Measurements from ENCODE around the gene PROCA1. TPM values are rescaled to one million over a fixed set of nuclear protein-coding genes. Genes with fewer than 3 reads are reported as not detected.

Gene PROCA1
- total and polyA plus RNA-seq, 2 experiments from 2014 or later, result 1.1 to 3.9 TPM

DNA sequence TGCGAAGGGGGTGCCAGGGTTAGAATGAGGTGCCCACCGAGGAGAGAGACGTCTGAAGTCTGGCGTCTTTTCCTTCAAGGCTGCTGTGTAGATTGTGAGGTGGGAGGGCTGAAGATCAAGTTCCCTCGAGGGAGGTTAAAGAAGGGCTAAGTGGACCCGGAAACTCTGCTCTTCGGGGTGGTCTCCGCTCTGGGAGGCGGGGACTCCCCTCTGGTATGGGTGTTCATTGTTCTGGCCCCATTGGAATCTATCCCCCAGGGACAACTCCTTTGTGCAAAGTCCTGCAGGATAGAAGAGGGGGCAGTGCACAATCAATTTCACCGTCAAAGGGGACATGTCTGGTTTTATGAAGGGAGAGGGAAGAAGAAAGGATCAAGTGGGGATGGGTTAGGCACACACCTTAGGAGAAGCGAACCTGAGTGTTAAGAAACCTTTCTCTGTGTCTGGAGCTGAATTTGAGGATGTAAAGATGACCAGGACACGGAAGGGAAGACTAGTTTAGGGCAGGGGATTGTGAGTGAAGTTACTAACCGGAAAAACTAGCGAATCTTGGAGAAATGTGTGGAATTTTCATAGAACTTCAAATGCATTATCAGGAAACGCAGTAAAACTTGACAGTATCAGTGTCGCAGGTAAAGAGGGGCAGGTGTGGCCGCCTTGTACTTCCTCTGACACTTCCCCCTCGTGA, 6.8 kb upstream of the PROCA1 start:
- H3K27me3 ChIP-seq, result no peaks in the 10 kb centered on the region
- peaks cover 34% of the 10 kb centered on the region for H3K4me1 ChIP-seq (ENCODE audit: insufficient read depth)
- H3K4me3 ChIP-seq, result peak overlapping the region; percentile 27
- H3K9me3 ChIP-seq (ENCODE audit: low read depth), result no peaks in the 10 kb centered on the region
- DNase-seq (ENCODE audit: low spot score), result no peak
- H3K4me2 ChIP-seq, result peak overlapping the region; percentile 88
- TF ChIP-seq, protein P1, sequence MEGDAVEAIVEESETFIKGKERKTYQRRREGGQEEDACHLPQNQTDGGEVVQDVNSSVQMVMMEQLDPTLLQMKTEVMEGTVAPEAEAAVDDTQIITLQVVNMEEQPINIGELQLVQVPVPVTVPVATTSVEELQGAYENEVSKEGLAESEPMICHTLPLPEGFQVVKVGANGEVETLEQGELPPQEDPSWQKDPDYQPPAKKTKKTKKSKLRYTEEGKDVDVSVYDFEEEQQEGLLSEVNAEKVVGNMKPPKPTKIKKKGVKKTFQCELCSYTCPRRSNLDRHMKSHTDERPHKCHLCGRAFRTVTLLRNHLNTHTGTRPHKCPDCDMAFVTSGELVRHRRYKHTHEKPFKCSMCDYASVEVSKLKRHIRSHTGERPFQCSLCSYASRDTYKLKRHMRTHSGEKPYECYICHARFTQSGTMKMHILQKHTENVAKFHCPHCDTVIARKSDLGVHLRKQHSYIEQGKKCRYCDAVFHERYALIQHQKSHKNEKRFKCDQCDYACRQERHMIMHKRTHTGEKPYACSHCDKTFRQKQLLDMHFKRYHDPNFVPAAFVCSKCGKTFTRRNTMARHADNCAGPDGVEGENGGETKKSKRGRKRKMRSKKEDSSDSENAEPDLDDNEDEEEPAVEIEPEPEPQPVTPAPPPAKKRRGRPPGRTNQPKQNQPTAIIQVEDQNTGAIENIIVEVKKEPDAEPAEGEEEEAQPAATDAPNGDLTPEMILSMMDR (IDR thresholded peaks at IDR 0.05; ENCODE audit: poor library complexity), result no peak
- TF ChIP-seq EZH2 (IDR thresholded peaks at IDR 0.05; ENCODE audit: borderline replicate concordance) (no peak), EZH2phosphoT487 (IDR thresholded peaks at IDR 0.05; ENCODE audit: low read depth, severe bottlenecking, unreplicated experiment) (no peak)
- H4K20me1 ChIP-seq (ENCODE audit: insufficient read depth, poor library complexity, severe bottlenecking), result peaks cover 36% of the 10 kb centered on the region
- WGBS (ENCODE audit: low lambda C conversion rate, missing lambda C conversion rate), result 17% methylated on average over 16 of the region's 18 CpGs
- H2AFZ ChIP-seq, result peak overlapping the region; percentile 70
- peaks cover 56% of the 10 kb centered on the region for H3K79me2 ChIP-seq
- peak overlapping the region; percentile 94 for H3K27ac ChIP-seq
- H3K36me3 ChIP-seq (replicated peaks; ENCODE audit: insufficient read depth, low read depth), result no peaks in the 10 kb centered on the region
- no peaks in the 10 kb centered on the region for H3K9me2 ChIP-seq (replicated peaks; ENCODE audit: insufficient read depth)

GRCh38 chr17:28717578-28718332, 6.1 kb upstream of the PROCA1 start, which contains the start of gene RAB34:
Gene RAB34 (minus strand): TSS chr17:28717868. CDS start chr17:28717266, 602 bp downstream.
- no peaks in the 10 kb centered on the region for H3K9me3 ChIP-seq (ENCODE audit: low read depth)
- peak within 1 kb of the TSS; percentile 88 for H3K4me2 ChIP-seq
- peaks cover 51% of the 10 kb centered on the region for H3K79me2 ChIP-seq
- H3K4me1 ChIP-seq (ENCODE audit: insufficient read depth), result peaks cover 34% of the 10 kb centered on the region
- peaks cover 31% of the 10 kb centered on the region for H4K20me1 ChIP-seq (ENCODE audit: insufficient read depth, poor library complexity, severe bottlenecking)
- no peaks in the 10 kb centered on the region for H3K36me3 ChIP-seq (replicated peaks; ENCODE audit: insufficient read depth, low read depth)
- DNase-seq (ENCODE audit: low spot score), result peak; percentile 94
- 5% methylated on average over 15 of the region's 60 CpGs for WGBS (ENCODE audit: low lambda C conversion rate, missing lambda C conversion rate)
- H3K27me3 ChIP-seq, result no peaks in the 10 kb centered on the region
- H2AFZ ChIP-seq, result peak within 1 kb of the TSS; percentile 70
- H3K27ac ChIP-seq, result peak within 1 kb of the TSS; percentile 94
- H3K9me2 ChIP-seq (replicated peaks; ENCODE audit: insufficient read depth), result no peaks in the 10 kb centered on the region
- TF ChIP-seq, protein P1 (IDR thresholded peaks at IDR 0.05; ENCODE audit: poor library complexity), result peak; percentile 51
- TF ChIP-seq EZH2 (IDR thresholded peaks at IDR 0.05; ENCODE audit: borderline replicate concordance), result no peak
- H3K4me3 ChIP-seq, result peak within 1 kb of the TSS; percentile 85

DNA sequence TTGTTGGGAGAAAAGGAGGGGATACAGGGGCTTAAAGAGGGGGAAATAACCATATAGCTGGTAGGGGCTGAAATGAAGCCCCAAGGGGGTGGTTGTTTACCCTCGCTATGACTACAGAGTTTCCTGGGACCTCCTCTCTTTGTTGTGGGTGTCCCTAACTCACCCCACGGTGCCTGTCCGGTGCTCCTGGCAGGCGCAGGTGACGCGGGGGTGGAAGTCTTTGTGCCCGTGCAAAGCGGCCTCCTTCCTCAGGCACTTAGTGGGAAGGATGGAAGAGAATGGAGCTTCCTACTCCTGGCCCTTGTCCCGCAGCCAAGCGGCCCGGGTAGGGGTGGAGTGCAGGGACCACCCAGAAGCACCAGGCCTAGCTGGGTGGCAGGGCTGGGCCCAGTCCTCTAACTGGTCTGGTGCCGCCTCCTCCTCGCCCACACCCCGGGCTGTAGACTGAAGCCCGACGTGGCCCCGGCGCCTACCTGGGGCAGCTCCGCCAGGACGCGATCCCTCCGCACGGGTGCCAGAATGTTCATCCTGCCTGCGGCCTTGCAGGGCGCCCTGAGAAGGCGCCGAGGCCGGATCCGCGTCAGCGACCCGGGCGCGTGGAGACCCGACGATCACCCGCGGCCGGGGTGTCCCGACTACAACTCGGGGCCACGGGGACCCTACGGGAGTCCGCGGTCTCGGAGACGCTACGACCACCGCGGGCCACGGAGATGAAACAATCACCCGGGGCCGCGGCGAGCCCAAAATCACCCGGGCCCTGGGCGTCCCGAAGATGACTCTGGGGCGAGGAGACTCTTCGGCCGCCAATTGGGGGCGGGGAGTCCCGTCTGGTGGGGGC, 5.3 kb upstream of the PROCA1 start:
- Histone ChIP-seq H2AFZ (peak overlapping the region; percentile 11), H3K4me2 (peak overlapping the region; percentile 88)

More for the DNA sequence above, 5.3 kb upstream of the PROCA1 start:
- H3K9me3 ChIP-seq (ENCODE audit: low read depth), result no peaks in the 10 kb centered on the region
- WGBS (ENCODE audit: low lambda C conversion rate, missing lambda C conversion rate), result 2% methylated on average over 57 of the region's 63 CpGs
- H3K4me1 ChIP-seq (ENCODE audit: insufficient read depth), result peaks cover 38% of the 10 kb centered on the region
- H3K27ac ChIP-seq, result peak overlapping the region; percentile 94
- H3K4me3 ChIP-seq, result peak overlapping the region; percentile 85
- no peaks in the 10 kb centered on the region for H3K27me3 ChIP-seq
- TF ChIP-seq, protein P1 (IDR thresholded peaks at IDR 0.05; ENCODE audit: poor library complexity), result no peak
- TF ChIP-seq EZH2phosphoT487 (IDR thresholded peaks at IDR 0.05; ENCODE audit: low read depth, severe bottlenecking, unreplicated experiment) (no peak), EZH2 (IDR thresholded peaks at IDR 0.05; ENCODE audit: borderline replicate concordance) (no peak)
- H3K79me2 ChIP-seq, result peaks cover 43% of the 10 kb centered on the region
- peak; percentile 63 for DNase-seq (ENCODE audit: low spot score)
- H3K9me2 ChIP-seq (replicated peaks; ENCODE audit: insufficient read depth), result no peaks in the 10 kb centered on the region
- no peaks in the 10 kb centered on the region for H3K36me3 ChIP-seq (replicated peaks; ENCODE audit: insufficient read depth, low read depth)
- peaks cover 23% of the 10 kb centered on the region for H4K20me1 ChIP-seq (ENCODE audit: insufficient read depth, poor library complexity, severe bottlenecking)

Data from hepatocyte (in vitro differentiated cells).